Stimulated activated CD4-positive, alpha-beta T cell treated with anti-CD3 and anti-CD28 coated beads, TNF-alpha, amount 100 ng/mL, for 4 hours (primary cell): ENCODE measurements around the gene GAPDH.
"Not testable (repeated sequence)": the region's sequence is repeated elsewhere in the genome, so short reads cannot be mapped to it uniquely, and the experiment has no call there.

Experiments used
- DNase-seq, 3 experiments: peaks; one replicate each; pipeline ENCODE4 v3.0.0-alpha.2; 2020; ENCODE audit warnings: low read depth in 3 of 3

GAPDH gene

DNA sequence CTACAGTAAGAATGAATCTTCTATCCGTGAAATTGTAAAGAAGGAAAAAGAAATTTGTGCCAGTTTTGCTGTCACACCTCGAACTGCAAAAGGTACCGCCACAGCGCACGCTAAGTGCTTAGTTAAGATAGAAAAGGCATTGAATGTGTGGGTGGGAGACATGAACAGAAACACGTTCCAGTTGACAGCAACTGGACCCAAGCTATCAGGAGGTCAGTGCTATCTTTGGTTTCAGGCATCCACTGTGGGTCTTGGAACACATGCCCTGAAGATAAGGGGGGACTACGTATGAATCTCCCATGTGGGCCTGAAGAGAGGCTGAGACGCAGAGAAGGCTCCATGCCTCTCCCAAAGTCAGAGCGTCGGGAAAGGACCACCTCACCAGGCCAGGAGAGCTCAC is 11.7 kb downstream of the GAPDH start:
- DNase-seq, result no peak

DNA sequence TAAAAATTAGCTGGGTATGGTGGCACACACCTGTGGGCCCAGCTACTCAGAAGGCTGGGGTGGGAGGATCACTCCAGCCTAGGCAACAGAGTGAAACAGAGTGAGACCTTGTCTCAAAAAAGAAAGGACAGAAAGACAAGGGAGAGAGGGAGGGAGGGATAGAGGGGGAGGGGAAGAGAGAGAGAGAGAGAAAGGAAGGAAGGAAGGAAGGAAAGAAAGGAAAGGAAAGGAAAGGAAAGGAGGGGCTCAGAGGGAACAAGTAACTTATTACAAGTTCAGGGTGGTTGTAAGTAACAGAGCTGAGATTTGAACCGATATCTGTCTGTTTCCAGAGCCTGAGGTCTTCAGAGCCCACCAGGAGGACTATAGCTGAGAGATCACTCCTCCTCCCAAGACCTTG is 13.2 kb downstream of the GAPDH start:
- DNase-seq, result no peak

DNA sequence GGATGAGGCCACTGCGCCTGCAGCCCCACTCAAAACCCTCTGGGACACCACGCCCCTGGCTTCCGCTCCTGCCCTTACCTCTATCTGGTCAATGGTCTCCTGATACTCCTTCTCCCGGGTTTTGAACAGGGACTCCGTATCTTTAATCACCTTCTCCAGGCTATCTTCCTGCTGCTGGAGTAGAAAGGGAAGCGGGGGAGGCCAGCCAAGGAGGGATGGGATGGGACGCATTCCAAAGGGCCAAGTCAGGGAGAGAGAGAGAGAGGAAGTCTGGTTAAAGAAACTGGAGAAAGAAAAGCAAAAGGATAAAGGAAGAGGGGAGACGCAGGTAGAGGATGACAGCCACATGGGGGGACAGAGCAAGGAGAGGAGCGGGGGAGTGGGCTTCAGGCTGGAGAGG is 13.7 kb downstream of the GAPDH start:
- no peak for DNase-seq

DNA sequence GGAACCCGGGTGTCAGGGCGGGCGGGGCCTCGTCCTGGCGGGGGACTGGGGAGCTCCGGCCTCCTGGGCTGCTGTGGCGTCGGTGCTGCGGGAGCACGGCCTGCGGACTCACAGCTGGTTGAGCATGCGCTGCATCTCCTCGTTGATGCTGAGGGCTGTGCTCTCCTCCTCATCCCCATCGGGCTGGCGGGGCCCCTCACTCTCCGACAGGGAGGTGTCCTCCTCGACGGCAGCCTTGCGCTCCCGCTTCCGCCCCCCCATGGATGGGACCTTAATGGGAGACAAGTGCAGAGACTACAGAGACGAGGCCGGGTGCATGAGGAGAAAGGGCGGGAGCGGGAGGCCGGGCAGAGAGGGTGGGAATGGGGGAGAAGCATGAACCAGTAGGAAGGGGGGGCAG is 14.2 kb downstream of the GAPDH start:
- DNase-seq, result no peak

DNA sequence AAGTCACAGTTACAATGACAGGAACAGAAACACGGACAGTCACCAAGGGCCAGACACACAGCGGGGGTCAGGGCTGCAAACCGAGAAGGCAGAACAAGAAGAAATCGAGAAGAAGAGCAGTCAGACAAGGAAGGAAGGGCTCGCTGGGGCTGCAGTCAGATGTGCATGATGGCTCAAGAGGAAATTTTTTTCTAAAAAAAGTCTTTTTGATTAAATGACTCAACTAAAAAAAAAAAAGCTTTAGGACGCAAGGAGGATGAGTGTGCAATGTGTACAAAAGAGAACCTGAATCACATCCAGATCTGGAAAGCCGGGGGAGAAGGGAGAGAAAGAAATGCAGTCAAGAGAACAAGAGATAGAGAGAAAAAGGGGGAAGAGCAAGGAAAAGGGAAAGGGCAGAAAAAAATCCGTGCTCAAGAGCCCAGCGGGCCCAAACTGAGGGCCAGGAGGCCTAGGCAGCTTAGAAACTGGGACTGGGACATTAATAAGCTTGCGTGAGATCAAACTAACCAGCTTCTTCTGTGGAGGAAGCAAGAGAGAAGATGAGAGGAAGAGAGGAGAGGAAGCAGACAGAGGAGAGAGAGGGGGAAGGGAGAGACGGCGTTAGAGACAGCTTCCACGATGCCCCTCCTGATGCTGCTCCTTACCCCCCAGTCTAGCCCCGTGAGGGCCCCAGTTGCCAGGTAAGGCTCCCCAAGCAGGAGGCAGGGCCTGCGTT is 14.8 kb downstream of the GAPDH start:
- DNase-seq, result no peak

DNA sequence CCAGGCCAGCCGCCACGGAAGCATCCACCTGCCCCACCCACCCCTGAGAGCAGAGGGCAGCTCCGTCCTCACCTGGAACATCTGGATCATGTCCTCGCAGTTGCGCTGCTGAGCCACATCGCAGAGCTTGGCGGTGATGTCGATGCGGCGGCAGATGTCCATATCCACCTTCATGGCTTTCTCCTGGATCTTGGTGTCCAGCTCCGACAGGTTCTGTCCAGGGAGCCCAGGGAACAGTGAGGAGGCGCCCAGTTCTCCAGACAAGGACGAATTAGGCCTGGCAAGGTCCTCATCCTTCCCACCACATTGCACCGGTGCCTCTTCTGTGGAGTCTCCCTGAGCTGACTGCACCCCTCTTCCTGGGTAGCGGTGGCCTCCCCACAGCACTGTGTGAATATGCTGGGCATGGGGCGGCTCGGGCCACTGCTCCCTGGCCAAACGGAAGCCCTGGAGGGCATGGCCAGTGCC is 15.4 kb downstream of the GAPDH start:
- DNase-seq, result no peak

DNA sequence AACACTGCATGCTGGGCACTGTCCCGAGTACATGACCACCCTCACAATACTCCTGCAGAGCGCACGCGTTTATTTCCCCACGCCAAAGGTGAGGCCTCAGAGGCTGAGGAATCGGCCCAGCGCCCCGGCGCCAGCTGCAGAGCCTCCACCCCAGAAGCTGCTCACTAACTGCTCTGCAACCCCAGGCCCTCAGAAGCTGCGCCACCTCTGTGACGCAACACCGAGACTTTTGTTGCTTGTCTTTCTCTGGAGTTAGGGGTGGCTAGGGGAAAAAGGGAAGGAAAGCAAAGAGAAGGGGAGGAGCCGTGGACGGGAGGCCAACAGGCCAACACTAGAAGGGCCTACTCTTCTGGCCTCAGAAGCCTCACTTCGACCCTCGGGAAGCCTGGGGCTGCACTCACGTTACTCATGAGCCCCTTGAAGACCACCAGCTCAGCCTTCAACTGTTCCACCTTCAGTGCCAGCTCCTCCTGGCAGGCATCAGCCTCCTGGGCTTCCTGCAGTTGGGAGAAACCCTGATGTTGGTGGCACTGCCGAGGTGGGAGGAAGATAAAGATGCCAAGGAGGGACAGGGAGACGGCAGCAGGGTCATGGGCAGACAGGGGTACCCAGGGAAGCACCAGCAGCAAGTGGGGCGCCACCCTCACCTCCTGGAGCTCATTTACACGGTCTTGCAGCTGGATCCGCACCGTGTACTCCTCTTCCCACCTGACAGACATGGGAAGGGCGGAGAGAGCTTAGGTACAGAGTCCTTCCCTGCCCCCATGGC is 16.2 kb downstream of the GAPDH start:
- DNase-seq, result no peak

DNA sequence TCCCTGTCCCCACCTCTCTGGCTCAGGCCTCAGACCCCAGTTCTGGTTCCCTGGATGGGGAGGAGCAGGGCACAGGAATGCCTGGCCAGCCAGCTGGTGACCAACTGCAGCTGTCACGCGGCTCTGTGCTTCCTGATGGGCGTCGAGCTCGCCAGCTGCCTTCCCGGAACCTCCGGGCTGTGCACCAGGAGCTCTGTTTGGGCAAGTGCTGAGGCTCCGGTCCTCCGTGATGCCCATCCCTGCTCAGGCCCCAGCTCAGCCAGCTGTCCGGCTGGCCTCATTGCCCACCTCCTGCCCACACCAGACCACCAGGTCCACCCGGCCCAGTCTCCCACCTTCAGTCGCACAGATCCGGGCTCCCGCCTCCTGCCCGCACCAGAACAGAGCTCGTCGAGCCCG is 16.7 kb downstream of the GAPDH start:
- no peak for DNase-seq

DNA sequence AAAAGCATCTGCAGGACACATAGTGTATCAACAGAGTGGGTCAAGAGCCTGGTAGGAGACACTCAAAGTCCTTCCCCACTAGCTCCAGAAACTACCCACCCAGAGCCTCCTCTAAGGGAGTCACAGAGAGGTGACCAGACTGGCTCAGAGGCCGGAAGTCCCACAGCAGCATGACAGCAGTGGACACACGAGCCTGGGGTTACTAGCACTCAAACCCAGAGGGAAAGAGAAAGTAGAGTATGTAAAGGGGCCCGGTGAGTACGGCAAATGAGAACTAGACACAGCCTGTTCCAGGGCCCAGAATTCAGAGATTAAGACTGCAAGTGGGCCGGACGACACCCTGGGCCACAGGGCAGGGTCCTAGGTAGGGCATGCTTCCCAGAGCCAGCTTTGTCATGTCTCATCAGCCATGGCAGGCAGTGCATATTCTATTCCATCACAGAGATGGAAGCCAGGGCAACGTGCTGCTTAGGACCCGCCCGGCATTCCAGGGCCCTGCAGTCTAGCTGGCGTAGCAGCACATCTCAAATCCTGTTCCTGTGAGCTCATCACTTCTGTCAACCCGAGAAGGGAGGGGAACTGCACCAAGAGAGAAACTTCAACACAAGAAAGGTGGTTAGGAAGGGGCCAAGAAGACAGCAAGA is 17.3 kb downstream of the GAPDH start:
- DNase-seq, result no peak

DNA sequence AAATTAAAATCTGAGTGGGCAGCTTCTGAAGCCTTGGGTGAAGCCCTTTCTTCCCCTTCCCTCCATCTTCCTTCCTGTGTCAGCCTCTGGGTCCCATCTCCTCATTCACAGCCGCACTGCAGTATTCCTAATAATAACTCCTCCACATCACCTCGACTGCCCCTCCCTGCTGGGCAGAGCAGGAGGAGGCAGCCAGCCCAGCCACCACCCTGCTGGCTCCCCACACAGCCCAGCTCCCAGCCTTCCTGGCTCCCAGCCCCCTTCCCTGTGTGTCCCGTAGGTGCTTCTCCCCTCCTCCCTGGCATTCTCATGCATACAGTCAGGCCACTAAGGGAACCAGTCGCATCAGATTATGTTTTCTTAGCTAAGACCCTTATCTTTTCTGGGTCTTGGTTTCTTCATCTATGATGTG is 17.8 kb downstream of the GAPDH start:
- no peak for DNase-seq

DNA sequence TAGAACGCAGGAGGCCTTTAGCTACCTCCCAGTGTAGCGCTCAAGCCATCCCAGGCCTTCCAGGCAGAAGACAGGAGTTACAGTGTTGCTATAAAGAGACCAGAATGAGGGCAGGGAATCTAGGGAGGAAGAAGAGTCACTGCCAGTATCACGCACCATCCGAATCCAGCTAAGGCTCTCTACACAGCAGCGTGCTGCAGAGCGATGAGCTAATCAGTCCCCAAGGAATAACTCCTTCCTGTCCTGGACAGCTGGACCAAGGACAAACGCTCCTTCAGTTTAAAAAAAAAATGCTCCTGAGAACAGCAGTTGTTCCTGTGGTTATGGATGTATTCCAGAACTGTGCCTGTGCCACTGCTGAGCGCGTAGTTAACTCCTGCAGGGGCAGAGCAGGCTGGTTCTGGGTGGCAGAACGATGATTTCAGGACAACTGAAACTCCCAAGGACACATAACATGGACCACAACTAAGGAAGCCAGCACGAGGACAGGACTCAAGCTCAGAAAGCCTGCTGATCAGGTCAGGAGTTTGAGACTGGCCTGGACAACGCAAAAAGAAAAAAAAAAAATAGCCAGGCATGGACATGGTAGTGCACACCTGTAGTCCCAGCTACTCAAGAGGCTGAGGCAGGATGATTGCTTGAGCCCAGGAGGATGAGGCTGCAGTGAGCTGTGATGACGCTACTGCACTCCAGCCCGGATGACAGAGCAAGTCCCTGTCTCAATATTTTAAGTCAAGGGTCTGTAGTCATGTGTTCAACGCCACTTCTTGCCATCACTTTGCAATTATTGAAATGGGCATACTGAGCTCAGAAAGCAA is 18.9 kb downstream of the GAPDH start:
- DNase-seq, result no peak

DNA sequence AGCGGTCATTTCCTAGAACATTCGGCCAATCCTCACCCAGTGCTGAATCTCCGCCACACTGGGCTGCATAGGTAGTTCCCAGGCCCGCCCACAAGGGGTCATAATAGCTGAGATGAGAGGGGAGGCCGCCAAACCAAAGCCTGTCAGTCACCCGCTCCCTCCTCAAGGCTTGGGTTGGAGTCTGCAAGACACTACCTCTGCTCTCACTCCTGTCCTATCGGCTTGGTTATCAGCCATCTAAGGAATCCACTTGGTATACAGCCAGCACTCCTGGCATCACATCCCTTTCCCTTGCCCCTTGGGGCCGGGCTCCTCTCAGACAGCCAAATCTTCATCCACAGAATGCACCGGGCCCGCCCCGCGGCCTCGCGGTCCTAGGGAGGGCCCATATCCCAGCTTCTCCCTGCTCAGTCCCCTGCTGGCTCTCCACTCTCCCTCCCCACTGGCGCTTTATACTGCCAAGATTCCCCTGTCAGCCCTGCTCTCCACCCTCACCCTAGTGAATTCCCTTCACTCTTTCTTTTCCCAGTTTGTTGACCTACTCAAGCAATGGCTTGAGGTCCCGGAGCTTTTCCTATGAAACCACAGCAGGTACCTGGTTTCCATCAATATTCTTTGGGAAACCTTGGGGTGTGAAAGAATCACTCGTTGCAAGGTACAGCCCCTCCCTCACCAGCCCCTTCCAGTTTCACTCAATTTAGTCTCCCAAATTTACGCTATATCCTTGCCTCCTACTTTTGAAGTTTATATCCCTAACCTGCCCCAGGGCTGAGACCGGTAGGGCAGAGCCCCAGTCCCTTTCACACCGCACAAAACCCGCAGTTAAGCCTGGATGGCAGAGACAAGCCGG is 20.1 kb downstream of the GAPDH start:
- peak in 1 of 3 experiments; percentile 51 for DNase-seq

DNA sequence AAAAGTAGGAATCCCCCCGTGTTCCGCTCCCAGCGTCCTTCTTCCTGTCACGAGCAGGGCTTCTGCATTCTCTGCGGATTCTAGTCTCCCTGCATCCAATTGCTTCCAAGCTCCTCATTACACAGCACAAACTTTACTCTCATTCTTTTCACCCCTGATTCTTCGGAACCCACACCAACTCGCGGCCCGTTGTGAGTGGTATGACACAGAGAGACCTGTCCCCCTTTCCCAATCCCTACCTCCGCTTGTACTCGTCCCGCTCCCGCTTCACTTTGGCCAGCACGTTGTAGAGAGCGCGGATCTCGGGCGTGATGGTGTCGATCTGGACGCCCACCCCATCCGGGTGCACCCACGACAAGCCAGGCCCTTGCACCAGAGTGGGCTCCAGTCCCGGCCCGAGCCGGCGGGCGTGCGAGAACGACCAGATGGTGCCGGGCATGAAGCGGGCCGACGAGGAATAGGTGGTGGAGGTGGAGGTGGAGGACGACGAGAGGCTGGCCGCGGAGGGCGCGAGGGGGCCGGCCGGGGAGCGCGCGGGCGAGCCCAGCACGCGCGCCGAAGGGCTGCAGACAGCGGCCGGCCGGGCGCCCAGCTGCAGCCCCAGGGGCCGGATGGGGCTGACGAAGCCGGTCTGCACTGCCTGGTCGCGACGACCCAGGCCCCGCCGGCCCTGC is 20.8 kb downstream of the GAPDH start:
- DNase-seq, result no peak

DNA sequence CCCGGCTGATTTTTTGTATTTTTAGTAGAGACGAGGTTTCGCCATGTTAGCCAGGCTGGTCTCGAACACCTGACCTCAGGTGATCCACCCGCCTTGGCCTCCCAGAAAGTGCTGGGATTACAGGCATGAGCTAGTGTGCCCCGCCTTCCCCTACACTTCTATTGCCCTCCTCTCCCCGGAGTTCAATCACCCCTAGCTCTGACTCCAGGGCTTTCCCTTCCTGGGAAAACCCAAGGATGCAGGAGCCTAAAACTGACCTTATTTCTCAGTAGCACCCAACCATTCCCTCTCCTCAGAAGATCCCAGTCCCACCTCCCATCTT is 22.1 kb downstream of the GAPDH start:
- not testable (repeated sequence) for DNase-seq

DNA sequence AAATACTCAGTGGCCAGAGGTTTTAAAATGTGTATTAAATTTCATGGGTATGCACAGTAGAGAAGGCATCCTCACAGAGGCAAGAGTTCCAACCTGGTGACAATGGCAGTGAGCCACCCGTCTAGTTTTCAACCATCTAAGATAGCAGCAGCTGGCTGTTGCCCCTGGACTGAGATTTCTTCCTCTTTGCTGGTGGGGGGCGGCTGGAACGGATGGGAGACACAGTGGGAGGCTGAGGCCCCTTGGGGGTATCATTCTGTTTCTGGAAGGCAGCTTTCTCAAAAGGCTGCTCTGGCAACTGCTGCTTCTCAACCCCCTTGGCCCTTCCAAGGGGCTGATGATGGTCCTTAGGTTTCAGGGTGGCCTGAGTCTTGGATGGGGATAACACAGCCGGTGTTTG is 22.5 kb downstream of the GAPDH start:
- DNase-seq, result no peak

DNA sequence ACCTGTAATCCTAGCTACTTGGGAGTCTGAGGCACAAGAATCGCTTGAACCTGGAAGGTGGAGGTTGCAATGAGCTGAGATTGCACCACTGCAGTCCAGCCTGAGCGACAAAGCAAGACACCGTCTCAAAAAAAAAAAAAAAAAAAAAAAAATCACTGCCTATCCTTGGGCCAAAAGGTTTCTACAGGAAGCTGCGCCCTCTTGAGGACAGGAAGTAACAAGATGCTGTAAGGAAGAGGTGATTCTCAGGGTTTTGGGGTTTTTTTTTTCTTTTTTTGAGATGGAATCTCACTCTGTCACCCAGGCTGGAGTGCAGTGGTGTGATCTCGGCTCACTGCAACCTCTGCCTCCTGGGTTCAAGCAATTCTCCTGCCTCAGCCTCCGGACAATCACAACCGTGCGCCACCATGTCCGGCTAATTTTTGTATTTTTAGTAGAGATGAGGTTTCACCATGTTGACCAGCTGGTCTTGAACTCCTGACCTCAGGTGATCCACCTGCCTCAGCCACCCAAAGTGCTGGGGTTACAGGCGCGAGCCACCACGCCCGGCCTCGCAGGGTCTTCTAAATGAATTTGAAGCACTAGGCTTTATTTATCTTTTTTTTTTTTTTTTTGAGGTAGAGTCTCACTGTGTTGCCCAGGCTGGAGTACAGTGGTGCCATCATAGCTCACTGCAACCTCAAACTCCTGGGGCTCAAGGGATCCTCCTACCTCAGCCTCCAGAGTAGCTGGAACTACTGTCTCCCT is 23.9 kb downstream of the GAPDH start:
- not testable (repeated sequence) for DNase-seq

DNA sequence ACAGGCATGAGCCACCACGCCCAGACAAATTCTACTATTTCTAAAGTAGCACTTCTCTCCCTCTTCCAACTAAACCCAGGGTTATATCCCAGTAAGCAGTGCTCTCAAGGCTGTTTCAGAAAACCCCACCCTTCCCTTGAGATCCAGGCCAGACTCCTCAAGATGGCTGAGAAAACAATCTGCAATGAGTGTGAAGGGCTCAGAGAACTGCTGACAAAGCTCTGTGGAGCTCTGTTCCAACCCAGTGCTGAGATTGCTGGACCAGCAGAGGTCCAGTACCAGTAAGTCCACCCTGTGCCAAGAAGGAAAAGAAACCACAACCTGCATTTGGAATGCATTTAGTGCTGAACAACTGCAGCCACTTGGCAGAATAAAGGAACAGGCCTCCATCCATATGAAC is 25.2 kb downstream of the GAPDH start:
- DNase-seq, result no peak

DNA sequence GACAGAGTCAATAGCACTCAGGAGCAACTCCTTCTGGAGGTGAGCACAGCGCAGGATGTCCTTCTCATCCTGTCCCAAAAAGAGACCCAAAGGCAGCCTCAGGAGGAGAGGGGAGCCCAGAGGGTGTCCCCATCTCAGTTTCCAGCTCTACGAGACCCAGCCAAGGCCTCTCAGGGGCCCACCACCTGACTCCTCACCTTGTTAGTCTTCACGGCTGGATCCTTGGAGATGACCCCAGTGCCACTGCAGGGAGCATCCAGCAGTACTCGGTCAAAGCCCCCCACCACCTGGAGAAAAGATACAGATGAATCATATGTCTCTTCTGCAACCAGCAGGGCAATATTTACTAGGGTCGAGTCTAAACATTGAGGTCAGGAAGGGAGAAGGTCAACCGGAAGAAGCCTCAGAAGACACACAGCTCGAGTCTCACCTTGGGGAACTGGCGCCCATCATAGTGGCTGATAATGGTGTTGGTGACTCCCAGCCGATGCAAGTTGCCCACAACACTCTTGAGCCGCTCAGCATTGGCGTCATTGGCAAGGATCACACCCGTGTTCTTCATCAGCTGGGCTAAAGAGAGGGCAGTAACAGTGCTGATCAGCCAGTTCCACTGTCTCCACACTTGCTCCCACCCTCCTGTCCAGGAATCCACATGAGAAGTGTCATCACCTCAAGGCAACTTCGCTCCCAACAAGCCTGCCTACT is 26.3 kb downstream of the GAPDH start:
- no peak for DNase-seq

DNA sequence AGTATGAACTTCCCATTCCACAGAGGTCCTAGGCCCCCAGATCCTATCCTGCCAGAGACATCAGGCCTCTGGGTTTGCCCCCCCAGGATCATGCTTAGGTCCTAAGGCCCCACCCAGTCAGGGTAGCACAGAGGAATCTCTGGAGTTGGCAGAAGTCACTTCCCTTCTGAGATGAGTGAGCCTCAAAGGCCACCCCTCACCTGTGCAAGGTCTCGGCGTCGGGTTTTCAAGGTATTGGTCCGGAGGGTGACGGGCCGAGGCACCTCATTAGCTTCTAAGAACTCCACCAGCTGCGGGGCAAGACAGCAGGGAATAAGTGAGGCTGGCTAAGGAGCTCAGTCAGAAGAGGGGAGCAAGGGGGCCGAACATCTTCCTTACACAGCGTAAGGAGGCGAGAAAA is 28.6 kb downstream of the GAPDH start:
- no peak for DNase-seq
